HepG2 (cell line): Measurements from ENCODE around the gene TRIO. TPM values are rescaled to one million over a fixed set of nuclear protein-coding genes. Genes with fewer than 3 reads are reported as not detected.

Source experiments
- ATAC-seq: fragments of 200-7000 bp; cut with Tn5 transposase; 3 replicates; pipeline ENCODE4 v1.9.1; 2020; ENCODE audit warnings: mild to moderate bottlenecking, moderate library complexity
- BruUV-seq: library from RNA; stranded (reverse); fragments of 400-500 nt; replicated peaks from 2 replicates; lab custom pipeline; 2021; lab: Mats Ljungman, UMichigan
- CTCF ChIA-PET: fragments of 300-600 bp; formaldehyde crosslinking; extraction: SDS; loops from one replicate; lab custom pipeline; 2021; ENCODE audit warnings: low total read pairs, inconsistent platforms, low intra/inter-chr PET ratio; lab: Yijun Ruan, JAX
- POLR2A ChIA-PET: fragments of 350-600 bp; sonication (Branson Sonifier 250); formaldehyde crosslinking; loops from one replicate; lab custom pipeline; 2020; ENCODE audit warnings: antibody characterized with exemption, inconsistent platforms; lab: Yijun Ruan, JAX
- DNase-seq: peaks from one replicate; pipeline ENCODE4 v3.0.0-alpha.2; 2015; ENCODE audit warnings: low spot score
- FAIRE-seq: peaks from 3 replicates; lab custom pipeline; 2011; peaks lifted over from hg19 to GRCh38; lab: Jason Lieb, UNC
- H2AFZ ChIP-seq: one replicate; pipeline ENCODE4 v1.6.1; 2011; ENCODE audit warnings: low read length, inconsistent platforms
- H3K27ac ChIP-seq: fragments of 300-600 bp; 3 replicates; pipeline ENCODE4 v1.8.0; 2011; ENCODE audit warnings: mixed run types, mild to moderate bottlenecking, mixed read lengths, low read length, inconsistent platforms; ENCODE audit not compliant: insufficient read depth; ENCODE audit errors: extremely low read length
- H3K27me3 ChIP-seq, 2 experiments: fragments of 200-600 bp in 1 of 2; 2 replicates in 1 of 2; 3 replicates in 1 of 2; pipeline versions ENCODE4 v1.6.0 to v1.8.0; 2011; ENCODE audit warnings: low read length in 2 of 2, mild to moderate bottlenecking in 2 of 2, moderate library complexity in 2 of 2, inconsistent platforms in 1 of 2; ENCODE audit not compliant: insufficient read depth in 2 of 2, control insufficient read depth in 1 of 2
- H3K36me3 ChIP-seq, 2 experiments: fragments of 200-600 bp in 1 of 2; replicated peaks in 1 of 2; 2 replicates in 1 of 2; 3 replicates in 1 of 2; pipeline versions ENCODE4 v1.5.1 to v1.8.0; 2011; ENCODE audit warnings: low read length in 2 of 2, inconsistent platforms in 1 of 2; ENCODE audit not compliant: insufficient read depth in 2 of 2, control insufficient read depth in 1 of 2
- H3K4me1 ChIP-seq: 2 replicates; pipeline ENCODE4 v1.5.1; 2012; ENCODE audit warnings: low read length, inconsistent platforms; ENCODE audit not compliant: insufficient read depth
- H3K4me2 ChIP-seq: 2 replicates; pipeline ENCODE4 v1.6.0; 2011; ENCODE audit warnings: low read depth, low read length, inconsistent platforms
- H3K4me3 ChIP-seq, 3 experiments: fragments of 200-600 bp in 1 of 3; sonication (generic), shearing (Covaris generic) in 1 of 3; replicated peaks in 1 of 3; 2 replicates each; pipeline ENCODE4 v1.5.1; 2011 to 2016; ENCODE audit warnings: low read length in 3 of 3, inconsistent platforms in 2 of 3, low read depth in 2 of 3, mild to moderate bottlenecking in 2 of 3, control low read depth in 1 of 3, mixed read lengths in 1 of 3; ENCODE audit not compliant: insufficient read depth in 1 of 3
- H3K79me2 ChIP-seq: one replicate; pipeline ENCODE4 v1.6.1; 2011; ENCODE audit warnings: low read length, inconsistent platforms; ENCODE audit not compliant: insufficient read depth
- H3K9ac ChIP-seq: 2 replicates; pipeline ENCODE4 v1.6.0; 2011; ENCODE audit warnings: mild to moderate bottlenecking, low read depth, low read length, inconsistent platforms; ENCODE audit not compliant: insufficient read depth
- H3K9me3 ChIP-seq: 2 replicates; pipeline ENCODE4 v1.5.1; 2012; ENCODE audit warnings: mild to moderate bottlenecking, low read length
- H4K20me1 ChIP-seq: 2 replicates; pipeline ENCODE4 v1.6.0; 2011; ENCODE audit warnings: inconsistent platforms, mild to moderate bottlenecking, low read length, moderate library complexity; ENCODE audit not compliant: insufficient read depth
- ARID2 ChIP-seq: sonication (generic); formaldehyde crosslinking; IDR thresholded peaks from 2 replicates; pipeline ENCODE4 v1.8.1; 2022; ENCODE audit warnings: mild to moderate bottlenecking, missing genetic modification reagents, borderline replicate concordance
- CC2D1A ChIP-seq: sonication (generic); formaldehyde crosslinking; IDR thresholded peaks from 2 replicates; pipeline ENCODE4 v1.8.1; 2023; ENCODE audit warnings: mild to moderate bottlenecking, missing genetic modification reagents
- FLYWCH1 ChIP-seq: sonication (generic); formaldehyde crosslinking; IDR thresholded peaks from 2 replicates; pipeline ENCODE4 v1.8.1; 2023; ENCODE audit warnings: mild to moderate bottlenecking, missing genetic modification reagents
- HOXA3 ChIP-seq: sonication (generic); formaldehyde crosslinking; IDR thresholded peaks from 2 replicates; pipeline ENCODE4 v1.5.0; 2020; ENCODE audit warnings: missing genetic modification reagents
- NFIC ChIP-seq: IDR thresholded peaks from 2 replicates; pipeline ENCODE4 v1.6.1; 2012; ENCODE audit warnings: mild to moderate bottlenecking, low read length, inconsistent platforms
- POLR2AphosphoS2 ChIP-seq: IDR thresholded peaks from 2 replicates; pipeline ENCODE4 v1.6.1; 2011; ENCODE audit warnings: low read depth, low read length, improper control_type of control experiment
- RAD21 ChIP-seq: fragments of 450-650 bp; formaldehyde crosslinking; IDR thresholded peaks from 2 replicates; pipeline ENCODE4 v1.5.0; 2020; ENCODE audit warnings: mild to moderate bottlenecking
- SETDB1 ChIP-seq: sonication (generic); formaldehyde crosslinking; IDR thresholded peaks from 2 replicates; pipeline ENCODE4 v1.5.1; 2020; ENCODE audit warnings: missing genetic modification reagents, mild to moderate bottlenecking, borderline replicate concordance
- SNAPC2 ChIP-seq: sonication (generic); formaldehyde crosslinking; IDR thresholded peaks from 2 replicates; pipeline ENCODE4 v1.8.1; 2022; ENCODE audit warnings: mild to moderate bottlenecking, missing genetic modification reagents
- ZFY ChIP-seq: sonication (generic); formaldehyde crosslinking; IDR thresholded peaks from 2 replicates; pipeline ENCODE4 v1.4.0; 2020; ENCODE audit warnings: missing genetic modification reagents
- ZNF816 ChIP-seq: sonication (generic); formaldehyde crosslinking; IDR thresholded peaks from 2 replicates; pipeline ENCODE4 v1.8.0; 2022; ENCODE audit warnings: missing genetic modification reagents, mild to moderate bottlenecking, borderline replicate concordance
- WGBS: methylation state at CpG from one replicate; pipeline ENCODE4 v1.1.6; 2017; ENCODE audit warnings: low lambda C conversion rate; 5-methylcytosine and 5-hydroxymethylcytosine counted together
- in situ Hi-C: cut with HindIII; loops from 2 replicates; pipeline ENCODE4 v1.10.0; 2017; ENCODE audit warnings: low pct_unique_long_range_greater_than_20kb; ENCODE audit not compliant: extremely low pct_ligation_motif_present
- intact Hi-C: fragments of 100-400 bp; cut with micrococcal nuclease; formaldehyde crosslinking; loops from one replicate; pipeline ENCODE4 v1.10.0; 2022; ENCODE audit not compliant: unreplicated experiment
- polyA plus RNA-seq, 8 experiments: library from polyadenylated mRNA; depleted of rRNA in 3 of 8; stranded (reverse) in 7 of 8; unstranded in 1 of 8; fragments of >200 nt; fragmentation: Illumina TruSeq in 4 of 8; extraction: Trizol in 4 of 8; gene quantifications; 2 replicates each; pipeline versions ENCODE4 v1.2.1 to v1.2.3, GENCODE V29; 2011 to 2016; ENCODE audit warnings: low read depth in 4 of 8, missing spikeins in 1 of 8, mixed read lengths in 1 of 8; ENCODE audit not compliant: insufficient read depth in 1 of 8
- total RNA-seq, 5 experiments: library from RNA; depleted of rRNA; stranded (reverse); fragments of >200 nt; fragmentation: Illumina TruSeq; extraction: Trizol; gene quantifications; 2 replicates each; pipeline ENCODE4 v1.2.3, GENCODE V29; 2016; ENCODE audit warnings: low read depth in 1 of 5

Gene TRIO
- total and polyA plus RNA-seq, 2 of the 13 experiments (the other 11 are each of a cell fraction or from before 2014, with no cell fraction given) = 45.2 to 45.9 TPM

- no TSS peak for BruUV-seq
- 96% methylated on average over 22 of the region's 22 CpGs for WGBS
- H3K4me2 ChIP-seq = no peak overlapping the region
- H4K20me1 ChIP-seq = no peaks in the 10 kb centered on the region
- peaks cover 21 to 56% of the 10 kb centered on the region in 2 experiments for H3K36me3 ChIP-seq
- in situ Hi-C loops (no loop called here), intact Hi-C loops (no loop called here)
- ATAC-seq = no peak
- CTCF ChIA-PET = no interaction called here
- no peak overlapping the region for H3K9ac ChIP-seq
- H3K9me3 ChIP-seq = no peaks in the 10 kb centered on the region
- DNase-seq = no peak
- TF ChIP-seq CC2D1A (CRISPR knock-in tag) (no peak), RAD21 (CRISPR knock-in tag) (no peak), ZFY (CRISPR knock-in tag) (no peak), HOXA3 (CRISPR knock-in tag) (no peak), ZNF816 (CRISPR knock-in tag) (no peak), ARID2 (no peak), SNAPC2 (CRISPR knock-in tag) (no peak), SETDB1 (CRISPR knock-in tag) (no peak), FLYWCH1 (CRISPR knock-in tag) (no peak), NFIC (no peak), POLR2AphosphoS2 (no peak)
- H3K79me2 ChIP-seq = peaks cover 3% of the 10 kb centered on the region
- H3K4me1 ChIP-seq = no peaks in the 10 kb centered on the region
- no peak overlapping the region for H3K4me3 ChIP-seq
- H2AFZ ChIP-seq = no peak overlapping the region
- POLR2A ChIA-PET = no interaction called here
- no peaks in the 10 kb centered on the region for H3K27me3 ChIP-seq
- no peak overlapping the region for H3K27ac ChIP-seq
- FAIRE-seq = no peak
These were observed 262.8 kb downstream of the TRIO start for GRCh38 chr5:14405706-14406553.
